MG63 (cell line): Measurements from ENCODE around the gene TM4SF1. TPM values are rescaled to one million over a fixed set of nuclear protein-coding genes. Genes with fewer than 3 reads are reported as not detected.
A peak's percentile ranks its signal among the peaks of the same experiment; 100 is the strongest.

ENCODE experiments used
- DNase-seq: peaks from one replicate; pipeline ENCODE4 v3.0.0-alpha.2; 2020
- H3K27me3 ChIP-seq: fragments of 250-450 bp; sonication (Bioruptor Pico); 2 replicates; pipeline ENCODE4 v1.5.1; 2020; ENCODE audit warnings: mild to moderate bottlenecking, moderate library complexity
- H3K36me3 ChIP-seq: fragments of 250-450 bp; sonication (Bioruptor Pico); 2 replicates; pipeline ENCODE4 v1.5.1; 2020; ENCODE audit warnings: mild to moderate bottlenecking, moderate library complexity
- H3K4me3 ChIP-seq: fragments of 250-450 bp; sonication (Bioruptor Pico); 2 replicates; pipeline ENCODE4 v1.5.1; 2020; ENCODE audit warnings: mild to moderate bottlenecking, moderate library complexity
- H3K9me3 ChIP-seq: fragments of 250-450 bp; sonication (Bioruptor Pico); 2 replicates; pipeline ENCODE4 v1.5.1; 2020; ENCODE audit warnings: mild to moderate bottlenecking, moderate library complexity
- total RNA-seq: library from RNA; depleted of rRNA; stranded (reverse); fragments of >200 nt; shearing (Covaris generic); gene quantifications from 2 replicates; pipeline ENCODE4 v1.2.3, GENCODE V29; 2014; ENCODE audit warnings: low replicate concordance

TM4SF1 gene
- total RNA-seq, 1 experiment from 2014 or later = 422 TPM

- Histone ChIP-seq H3K27me3 (no peaks in the 10 kb centered on the region), H3K36me3 (no peaks in the 10 kb centered on the region), H3K4me3 (no peak overlapping the region), H3K9me3 (peaks cover 8% of the 10 kb centered on the region; the same call in 1 of the 2 replicates)
- peak; percentile 46 for DNase-seq
Measured at GRCh38 chr3:149401212-149401925, 23.9 kb upstream of the TM4SF1 start.

- Histone ChIP-seq H3K27me3 (no peaks in the 10 kb centered on the region), H3K36me3 (no peaks in the 10 kb centered on the region), H3K4me3 (no peak overlapping the region), H3K9me3 (peaks cover 8% of the 10 kb centered on the region; the same call in 1 of the 2 replicates)
- DNase-seq = no peak
Measured at GRCh38 chr3:149400645-149401044, 23.2 kb upstream of the TM4SF1 start.

- no peak for DNase-seq
Measured at GRCh38 chr3:149398296-149398695, 20.8 kb upstream of the TM4SF1 start.

GRCh38 chr3:149397528-149397927 is 20.1 kb upstream of the TM4SF1 start:
- H3K9me3 ChIP-seq = 0 out of 2 replicates have a peak, but pooled peaks cover 6% of the 10 kb centered on the region
- no peaks in the 10 kb centered on the region for H3K36me3 ChIP-seq
- H3K4me3 ChIP-seq = no peak overlapping the region
- no peak for DNase-seq
- no peaks in the 10 kb centered on the region for H3K27me3 ChIP-seq

More at GRCh38 chr3:149398296-149398695, 20.8 kb upstream of the TM4SF1 start:
- Histone ChIP-seq H3K36me3 (no peaks in the 10 kb centered on the region), H3K27me3 (no peaks in the 10 kb centered on the region), H3K4me3 (no peak overlapping the region), H3K9me3 (peaks cover 6% of the 10 kb centered on the region; the same call in 1 of the 2 replicates)

GRCh38 chr3:149396476-149396875 is 19.0 kb upstream of the TM4SF1 start:
- Histone ChIP-seq H3K36me3 (no peaks in the 10 kb centered on the region), H3K4me3 (no peak overlapping the region), H3K9me3 (0 out of 2 replicates have a peak, but pooled peaks cover 6% of the 10 kb centered on the region), H3K27me3 (no peaks in the 10 kb centered on the region)
- no peak for DNase-seq

- Histone ChIP-seq H3K36me3 (no peaks in the 10 kb centered on the region), H3K4me3 (no peak overlapping the region), H3K27me3 (no peaks in the 10 kb centered on the region), H3K9me3 (0 out of 2 replicates have a peak, but pooled peaks cover 5% of the 10 kb centered on the region)
- DNase-seq = peak; percentile 93
Measured at GRCh38 chr3:149395107-149396089, 17.9 kb upstream of the TM4SF1 start.

DNA sequence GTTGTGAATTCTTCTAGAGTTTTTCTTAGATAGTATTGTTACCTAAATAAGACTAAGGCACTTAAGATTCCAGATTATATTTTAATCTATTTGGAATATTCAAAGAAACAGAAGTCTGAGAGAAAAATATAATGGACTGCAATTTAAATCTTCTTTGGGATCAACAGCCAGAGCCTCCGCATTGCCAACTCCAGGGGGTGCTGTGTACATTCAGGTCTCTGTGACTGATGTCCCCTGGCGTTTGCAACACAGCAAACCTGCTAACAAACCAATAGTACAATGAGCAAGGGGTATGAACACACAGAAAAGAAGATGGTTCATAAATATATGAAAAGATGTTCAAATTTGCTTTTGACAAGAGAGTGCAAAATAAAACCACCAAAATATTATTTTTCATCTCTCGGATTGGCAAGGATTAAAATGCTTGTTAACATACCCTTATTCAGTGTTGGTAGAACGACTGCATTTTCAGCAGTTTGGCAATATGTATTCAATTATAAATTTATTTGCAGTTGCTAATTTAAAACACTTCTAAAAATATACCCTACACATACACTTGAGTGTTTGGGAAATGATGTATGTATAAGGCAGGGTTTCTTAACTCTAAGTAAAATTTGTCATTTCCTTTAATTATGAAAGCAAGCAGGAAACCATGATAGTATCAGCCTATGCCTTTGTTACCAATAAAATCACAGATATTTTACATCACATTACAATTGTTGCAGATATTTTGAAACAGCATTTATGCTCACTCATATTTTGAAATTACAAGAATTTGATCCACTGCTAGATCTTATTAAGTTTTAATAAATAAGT is 16.1 kb upstream of the TM4SF1 start:
- Histone ChIP-seq H3K4me3 (no peak overlapping the region), H3K36me3 (no peaks in the 10 kb centered on the region), H3K9me3 (peaks cover 5% of the 10 kb centered on the region; the same call in 1 of the 2 replicates), H3K27me3 (no peaks in the 10 kb centered on the region)
- DNase-seq = peak; percentile 82

DNA sequence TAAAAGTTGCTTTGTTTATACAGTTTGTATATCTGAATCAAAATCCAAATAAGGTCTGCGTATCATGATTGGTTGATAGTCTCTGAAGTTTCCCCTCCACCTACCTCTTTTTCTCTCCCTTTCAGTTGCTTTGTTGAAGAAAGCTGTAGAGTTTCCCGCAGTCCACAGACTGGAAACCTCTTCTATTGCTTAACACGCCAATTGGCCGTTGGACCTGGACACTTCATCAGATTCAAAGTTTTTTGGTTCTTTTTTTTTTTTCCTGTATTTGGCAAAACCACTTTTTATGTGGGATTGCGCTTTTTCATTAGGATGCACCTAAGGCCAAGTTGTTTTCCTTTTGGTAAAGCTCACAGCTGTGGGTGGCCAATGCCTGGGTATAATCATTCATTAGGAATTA is 14.5 kb upstream of the TM4SF1 start:
- no peak for DNase-seq
- Histone ChIP-seq H3K36me3 (no peaks in the 10 kb centered on the region), H3K9me3 (peaks cover 5% of the 10 kb centered on the region; the same call in 1 of the 2 replicates), H3K27me3 (no peaks in the 10 kb centered on the region), H3K4me3 (no peak overlapping the region)

DNA sequence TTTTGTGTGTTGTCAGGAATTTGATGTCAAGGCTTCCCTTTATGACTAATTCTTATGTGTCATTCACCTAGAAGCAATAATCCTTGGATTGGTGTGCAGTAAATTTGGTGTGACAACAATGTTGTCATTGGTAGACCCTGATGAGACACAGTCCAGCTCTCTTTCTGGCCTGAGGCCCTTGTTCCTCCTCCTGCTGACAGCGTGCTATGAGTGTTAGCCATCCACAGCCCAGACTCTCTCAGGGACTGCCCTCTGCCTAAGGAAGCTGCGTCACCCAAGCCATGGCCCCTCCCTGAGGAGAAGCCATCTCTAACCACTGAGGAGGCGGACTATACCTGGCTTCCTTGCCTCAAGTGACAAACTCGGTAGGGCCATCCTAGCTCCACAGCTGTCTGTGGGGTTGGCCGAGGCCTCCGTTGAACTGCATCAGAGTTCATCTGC is 13.3 kb upstream of the TM4SF1 start:
- Histone ChIP-seq H3K36me3 (no peaks in the 10 kb centered on the region), H3K4me3 (no peak overlapping the region), H3K9me3 (peaks cover 5% of the 10 kb centered on the region; the same call in 1 of the 2 replicates), H3K27me3 (no peaks in the 10 kb centered on the region)
- DNase-seq = peak; percentile 35

GRCh38 chr3:149390294-149390693 is 12.8 kb upstream of the TM4SF1 start:
- no peak overlapping the region for H3K4me3 ChIP-seq
- H3K36me3 ChIP-seq = no peaks in the 10 kb centered on the region
- peaks cover 5% of the 10 kb centered on the region; the same call in 1 of the 2 replicates for H3K9me3 ChIP-seq
- H3K27me3 ChIP-seq = no peaks in the 10 kb centered on the region
- no peak for DNase-seq

DNA sequence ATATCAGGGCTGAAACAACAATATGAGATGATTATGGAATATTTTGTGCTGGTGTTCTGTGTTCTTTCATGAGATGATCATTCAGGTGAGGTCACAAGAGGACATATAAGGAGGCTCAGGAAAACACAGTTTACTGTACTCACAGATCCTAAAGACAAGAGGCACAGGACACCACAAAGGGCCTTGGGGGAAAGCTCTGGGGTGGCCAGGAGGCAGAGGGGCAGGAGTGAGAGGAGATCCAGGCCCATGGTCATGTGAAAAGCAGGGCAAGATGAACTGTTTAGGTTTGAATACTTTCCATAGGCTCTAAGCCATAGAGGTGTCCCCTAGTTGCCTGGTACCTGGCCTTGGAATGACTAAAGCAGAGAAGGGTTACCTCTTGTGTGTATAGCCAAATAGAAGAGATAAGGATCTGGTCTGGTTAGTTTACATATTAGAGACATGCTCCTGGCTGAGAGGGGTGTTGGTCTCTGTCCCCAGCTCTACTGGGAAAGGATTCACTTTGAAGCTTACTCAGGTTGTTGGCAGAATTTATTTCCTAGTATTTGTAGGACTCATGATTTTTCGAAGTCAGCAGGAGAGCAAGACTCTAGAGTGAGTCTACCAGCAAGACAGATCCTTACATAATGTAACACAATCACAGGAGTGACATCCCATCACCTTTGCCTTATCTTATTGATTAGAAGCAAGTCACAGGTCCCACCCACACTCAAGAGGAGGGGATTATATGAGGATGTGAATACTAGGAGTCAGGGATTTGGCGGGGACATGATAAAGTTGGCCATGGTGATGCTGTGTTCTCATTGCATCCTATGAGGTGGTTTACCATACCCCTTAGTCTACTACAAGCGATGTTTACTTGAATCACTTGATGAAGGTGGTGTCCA is 11.3 kb upstream of the TM4SF1 start:
- no peak for DNase-seq
- Histone ChIP-seq H3K9me3 (peaks cover 5% of the 10 kb centered on the region; the same call in 1 of the 2 replicates), H3K36me3 (no peaks in the 10 kb centered on the region)

GRCh38 chr3:149388001-149388440 is 10.6 kb upstream of the TM4SF1 start:
- Histone ChIP-seq H3K4me3 (no peak overlapping the region), H3K36me3 (no peaks in the 10 kb centered on the region), H3K9me3 (peaks cover 5% of the 10 kb centered on the region; the same call in 1 of the 2 replicates), H3K27me3 (no peaks in the 10 kb centered on the region)
- no peak for DNase-seq

More for the DNA sequence above, 11.3 kb upstream of the TM4SF1 start:
- H3K4me3 ChIP-seq = no peak overlapping the region
- H3K27me3 ChIP-seq = no peaks in the 10 kb centered on the region

DNA sequence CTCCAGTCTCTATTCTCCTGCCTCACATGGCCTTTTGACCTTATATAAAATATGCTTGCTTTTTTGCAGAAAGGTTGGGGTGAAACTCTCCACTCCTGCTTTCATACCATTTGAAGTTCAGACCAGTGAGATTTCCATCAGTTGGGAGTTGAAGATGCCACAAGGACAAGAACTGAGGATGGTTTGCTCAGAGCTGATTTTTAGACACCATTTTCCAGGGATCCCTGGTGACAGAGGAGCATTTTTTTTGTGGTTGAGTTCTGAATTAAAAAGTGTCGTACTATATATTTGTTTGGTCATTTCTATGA is 8.8 kb upstream of the TM4SF1 start:
- no peaks in the 10 kb centered on the region for H3K27me3 ChIP-seq
- no peak overlapping the region for H3K4me3 ChIP-seq
- peaks cover 5% of the 10 kb centered on the region; the same call in 1 of the 2 replicates for H3K9me3 ChIP-seq
- no peak for DNase-seq
- H3K36me3 ChIP-seq = no peaks in the 10 kb centered on the region

DNA sequence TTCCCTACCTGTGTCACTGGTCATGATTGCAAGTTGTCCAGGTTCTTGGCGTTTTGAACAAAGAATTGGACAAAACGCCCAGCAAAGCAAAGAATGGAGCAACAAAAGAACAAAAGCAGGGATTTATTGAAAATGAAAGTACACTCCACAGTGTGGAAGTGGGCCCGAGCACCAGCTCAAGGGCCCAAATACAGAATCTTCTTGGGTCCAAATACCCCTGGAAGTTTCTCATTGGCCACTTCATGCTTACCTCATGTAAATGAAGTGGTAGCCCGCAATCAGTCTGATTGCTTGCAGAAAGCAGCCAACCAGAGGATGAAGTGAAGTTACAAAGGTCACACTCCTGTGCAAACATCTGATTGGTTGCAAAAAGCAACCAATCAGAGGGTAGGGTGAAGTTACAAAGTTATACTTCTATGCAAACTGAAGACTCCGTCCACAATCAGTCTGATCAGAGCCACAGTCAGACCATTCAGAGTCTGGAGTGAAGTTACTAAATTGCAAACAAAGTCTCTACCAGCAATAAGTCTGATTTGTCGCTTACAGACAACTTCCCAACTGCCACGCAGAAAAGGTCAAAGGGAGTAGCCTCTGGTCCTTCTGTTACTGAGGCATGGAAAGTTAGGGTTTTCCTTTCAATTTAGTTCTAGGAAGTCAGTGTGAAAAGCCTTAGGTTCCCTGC is 8.3 kb upstream of the TM4SF1 start:
- H3K27me3 ChIP-seq = no peaks in the 10 kb centered on the region
- no peaks in the 10 kb centered on the region for H3K36me3 ChIP-seq
- H3K9me3 ChIP-seq = peaks cover 5% of the 10 kb centered on the region; the same call in 1 of the 2 replicates
- no peak for DNase-seq
- H3K4me3 ChIP-seq = no peak overlapping the region

DNA sequence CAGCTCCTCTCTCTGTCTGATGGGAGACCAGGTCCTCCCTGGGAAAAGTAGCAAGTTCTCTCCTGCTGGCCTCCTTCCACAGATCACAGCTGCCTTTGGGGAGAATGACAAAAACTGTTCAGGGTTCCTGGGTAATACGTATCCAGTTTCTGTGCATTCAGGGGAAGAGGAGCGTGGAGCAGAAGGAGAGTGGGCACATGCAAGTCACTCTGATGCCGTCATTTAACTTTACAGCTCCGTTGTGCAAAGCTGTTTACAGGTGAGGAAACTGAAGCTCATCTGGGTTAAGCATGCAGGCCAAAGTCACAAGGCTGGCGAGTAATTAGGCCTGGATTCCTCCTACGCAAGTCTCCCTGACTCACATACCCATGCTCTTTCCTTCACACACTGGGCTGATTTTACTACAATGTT is 7.5 kb upstream of the TM4SF1 start:
- DNase-seq = peak; percentile 73
- Histone ChIP-seq H3K36me3 (no peaks in the 10 kb centered on the region), H3K4me3 (no peak overlapping the region), H3K27me3 (no peaks in the 10 kb centered on the region), H3K9me3 (peaks cover 5% of the 10 kb centered on the region; the same call in 1 of the 2 replicates)
